Mesothelial cell of epicardium (in vitro differentiated cells): ENCODE data around the gene CACNA2D1. TPM values are rescaled to one million over a fixed set of nuclear protein-coding genes. Genes with fewer than 3 reads are reported as not detected.

ENCODE experiments used
- DNase-seq, 2 experiments: peaks; one replicate each; pipeline ENCODE4 v3.0.0; 2021; ENCODE audit warnings: low spot score in 2 of 2; ENCODE audit not compliant: unreplicated experiment in 2 of 2
- H3K27ac Mint-ChIP-seq: 2 replicates; pipeline ENCODE4 v1.8.0; 2021; ENCODE audit warnings: mixed read lengths
- H3K27me3 Mint-ChIP-seq: 2 replicates; pipeline ENCODE4 v1.8.0; 2021; ENCODE audit warnings: low read depth, mixed read lengths
- H3K36me3 Mint-ChIP-seq: 2 replicates; pipeline ENCODE4 v1.8.0; 2021; ENCODE audit warnings: mixed read lengths
- H3K4me1 Mint-ChIP-seq: 2 replicates; pipeline ENCODE4 v1.8.0; 2021; ENCODE audit warnings: mixed read lengths
- H3K4me3 Mint-ChIP-seq: 2 replicates; pipeline ENCODE4 v1.8.0; 2021; ENCODE audit warnings: mild to moderate bottlenecking, moderate library complexity, mixed read lengths
- H3K9me3 Mint-ChIP-seq: 2 replicates; pipeline ENCODE4 v1.8.0; 2021; ENCODE audit warnings: mixed read lengths
- CTCF ChIP-seq: fragments of 200-600 bp; sonication (generic); IDR thresholded peaks from one replicate; pipeline ENCODE4 v1.5.0; 2021; ENCODE audit warnings: antibody characterized with exemption; ENCODE audit not compliant: unreplicated experiment
- total RNA-seq: library from RNA; stranded (reverse); gene quantifications from 3 replicates; pipeline ENCODE4 v1.2.1, GENCODE V29; 2021

CACNA2D1 gene
- total RNA-seq, 1 donor from 2014 or later = 14.7 TPM

GRCh38 chr7:82032901-82033300, 410.7 kb downstream of the CACNA2D1 start:
- Mint-ChIP-seq H3K4me1 (peaks cover 23% of the 10 kb centered on the region), H3K27ac (no peak overlapping the region), H3K27me3 (no peaks in the 10 kb centered on the region), H3K36me3 (no peaks in the 10 kb centered on the region), H3K9me3 (peaks cover 4% of the 10 kb centered on the region), H3K4me3 (no peak overlapping the region)
- no peak for DNase-seq
- no peak for TF ChIP-seq CTCF

DNA sequence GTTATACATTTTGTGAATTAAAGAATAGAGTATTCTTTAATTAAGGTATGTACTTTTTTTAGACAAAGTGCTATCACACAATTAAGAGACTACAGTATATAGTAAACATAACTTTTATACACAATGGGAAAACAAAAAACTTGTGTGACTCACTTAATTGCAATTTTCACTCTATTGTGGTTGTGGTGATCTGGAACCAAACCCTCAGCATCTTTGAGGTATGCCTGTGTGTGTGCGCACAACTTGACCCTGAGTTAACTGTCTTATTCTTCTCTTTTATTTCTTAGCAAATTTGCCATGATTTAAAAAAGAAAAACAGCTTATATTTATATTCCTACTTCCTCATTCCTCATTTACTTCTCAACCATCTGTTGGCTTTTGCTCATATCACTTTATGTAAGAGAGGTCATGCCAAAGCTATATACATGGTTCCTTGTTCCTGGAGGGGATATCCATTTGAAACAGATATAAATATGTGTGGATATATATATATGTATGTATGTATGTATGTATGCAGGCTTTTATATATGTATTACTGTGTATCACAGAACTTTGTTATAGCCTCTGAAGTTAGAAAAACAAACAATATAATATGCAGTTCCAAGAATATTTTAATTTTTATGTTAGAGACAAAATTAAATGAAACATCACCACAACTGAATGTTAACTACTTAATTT, 414.2 kb downstream of the CACNA2D1 start:
- Mint-ChIP-seq H3K27me3 (peaks cover 7% of the 10 kb centered on the region), H3K4me1 (peaks cover 6% of the 10 kb centered on the region), H3K36me3 (no peaks in the 10 kb centered on the region), H3K27ac (no peak overlapping the region), H3K9me3 (peaks cover 7% of the 10 kb centered on the region), H3K4me3 (no peak overlapping the region)
- TF ChIP-seq CTCF = no peak
- no peak for DNase-seq

DNA sequence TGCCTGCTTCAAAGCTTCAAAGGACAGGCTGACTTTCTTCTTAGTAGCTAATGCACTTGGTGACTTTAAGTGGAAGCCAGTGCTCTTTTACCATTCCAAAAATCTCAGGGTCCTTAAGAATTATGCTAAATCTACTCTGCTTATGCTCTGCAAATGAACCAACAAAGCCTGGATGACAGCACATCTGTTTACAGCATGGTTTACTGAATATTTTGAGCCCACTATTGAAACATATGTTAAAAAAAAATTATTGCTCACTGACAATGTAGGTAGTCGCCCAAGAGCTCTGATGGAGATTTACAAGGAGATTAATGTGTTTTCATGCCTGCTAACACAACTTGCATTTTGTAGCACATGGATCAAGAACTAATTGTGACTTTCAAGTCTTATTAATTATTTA, 415.5 kb downstream of the CACNA2D1 start:
- no peak for TF ChIP-seq CTCF
- Mint-ChIP-seq H3K4me1 (peaks cover 4% of the 10 kb centered on the region), H3K27me3 (peaks cover 7% of the 10 kb centered on the region), H3K36me3 (no peaks in the 10 kb centered on the region), H3K4me3 (no peak overlapping the region), H3K9me3 (peaks cover 10% of the 10 kb centered on the region), H3K27ac (no peak overlapping the region)
- DNase-seq = no peak

DNA sequence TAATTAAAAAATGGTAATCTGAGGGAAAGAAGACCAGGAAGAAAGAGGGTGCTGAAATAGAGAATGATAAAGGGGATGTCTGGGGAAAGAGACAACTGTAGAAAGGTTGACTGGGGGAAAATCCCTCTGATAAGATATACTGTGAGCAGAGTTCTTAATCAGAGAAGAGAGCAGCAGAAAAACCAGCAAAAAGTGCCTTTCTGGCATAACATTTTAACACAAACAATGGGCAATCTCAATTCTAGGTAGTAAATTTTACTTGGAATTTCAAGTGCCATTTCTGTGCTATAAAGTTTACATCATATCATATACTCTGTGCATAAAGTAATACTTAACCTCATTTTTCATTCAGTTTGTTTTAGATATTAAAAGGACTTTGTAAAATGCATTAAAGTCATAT, 421.9 kb downstream of the CACNA2D1 start:
- no peaks in the 10 kb centered on the region for H3K36me3 Mint-ChIP-seq
- no peak overlapping the region for H3K4me3 Mint-ChIP-seq
- peaks cover 6% of the 10 kb centered on the region for H3K9me3 Mint-ChIP-seq
- H3K4me1 Mint-ChIP-seq = peaks cover 42% of the 10 kb centered on the region
- H3K27ac Mint-ChIP-seq = peak overlapping the region; percentile 84
- no peak for TF ChIP-seq CTCF
- DNase-seq = no peak
- peaks cover 7% of the 10 kb centered on the region for H3K27me3 Mint-ChIP-seq

GRCh38 chr7:82021036-82021435, 422.5 kb downstream of the CACNA2D1 start:
- H3K27me3 Mint-ChIP-seq = peaks cover 7% of the 10 kb centered on the region
- no peak overlapping the region for H3K27ac Mint-ChIP-seq
- no peak for TF ChIP-seq CTCF
- no peak overlapping the region for H3K4me3 Mint-ChIP-seq
- H3K4me1 Mint-ChIP-seq = peaks cover 46% of the 10 kb centered on the region
- H3K36me3 Mint-ChIP-seq = no peaks in the 10 kb centered on the region
- DNase-seq = no peak
- peaks cover 6% of the 10 kb centered on the region for H3K9me3 Mint-ChIP-seq
